Esophagus muscularis mucosa (tissue), 4 donors: ENCODE results near the gene ZBTB32. TPM values are rescaled to one million over a fixed set of nuclear protein-coding genes. Genes with fewer than 3 reads are reported as not detected.
"Not testable (repeated sequence)": the region's sequence is repeated elsewhere in the genome, so short reads cannot be mapped to it uniquely, and the experiment has no call there.

ENCODE experiments used
- DNase-seq: peaks from one replicate; pipeline ENCODE4 v3.0.0-alpha.2; 2017; ENCODE audit errors: extremely low spot score
- H3K27ac ChIP-seq, 4 donors: fragments of 200-600 bp; sonication (generic); replicated peaks in 1 of 4; 1 replicate in 3 of 4; 2 replicates in 1 of 4; pipeline ENCODE4 v1.5.1; 2016 to 2019; ENCODE audit warnings: mild to moderate bottlenecking in 1 of 4
- H3K27me3 ChIP-seq, 4 donors: fragments of 200-600 bp; sonication (generic); one replicate each; pipeline versions ENCODE4 v1.5.1 to v1.6.0; 2016 to 2019
- H3K36me3 ChIP-seq, 4 donors: fragments of 200-600 bp; sonication (generic); one replicate each; pipeline ENCODE4 v1.5.1; 2016 to 2019
- H3K4me1 ChIP-seq, 4 donors: fragments of 200-600 bp; sonication (generic); one replicate each; pipeline ENCODE4 v1.5.1; 2016 to 2019
- H3K4me3 ChIP-seq, 4 donors: fragments of 200-600 bp; sonication (generic); 1 replicate in 2 of 4; 2 replicates in 2 of 4; pipeline ENCODE4 v1.5.1; 2016 to 2019; ENCODE audit warnings: mild to moderate bottlenecking in 4 of 4, moderate library complexity in 1 of 4
- H3K9me3 ChIP-seq, 4 donors: fragments of 200-600 bp; sonication (generic); 1 replicate in 3 of 4; 2 replicates in 1 of 4; pipeline ENCODE4 v1.5.1; 2016 to 2019
- CTCF ChIP-seq, 3 experiments: fragments of 200-600 bp in 2 of 3; fragments of 450-650 bp in 1 of 3; sonication (generic) in 2 of 3; IDR thresholded peaks; one replicate each; pipeline ENCODE4 v1.5.1; 2017 to 2019; ENCODE audit warnings: antibody characterized with exemption in 3 of 3, mild to moderate bottlenecking in 2 of 3, moderate library complexity in 1 of 3
- EP300 ChIP-seq: sonication (generic); formaldehyde crosslinking; IDR thresholded peaks from one replicate; pipeline ENCODE4 v1.6.1; 2017; ENCODE audit warnings: antibody characterized with exemption
- POLR2A ChIP-seq: fragments of 450-650 bp; IDR thresholded peaks from one replicate; pipeline ENCODE4 v1.6.1; 2017; ENCODE audit warnings: antibody characterized with exemption, moderate library complexity, mild to moderate bottlenecking, low read depth
- POLR2AphosphoS5 ChIP-seq, 2 donors: sonication (generic); formaldehyde crosslinking; IDR thresholded peaks; one replicate each; pipeline ENCODE4 v1.6.1; 2017; ENCODE audit warnings: antibody characterized with exemption in 2 of 2
- WGBS: methylation state at CpG from one replicate; pipeline ENCODE4 v1.1.5; 2018; 5-methylcytosine and 5-hydroxymethylcytosine counted together
- intact Hi-C: fragments of 100-400 bp; cut with DNase I; formaldehyde crosslinking; loops from one replicate; pipeline ENCODE4 v1.15.1; 2023
- total RNA-seq, 4 donors: library from RNA; depleted of rRNA; stranded (reverse); fragments of >200 nt; gene quantifications; one replicate each; pipeline versions ENCODE4 v1.1.0 to v1.2.1, GENCODE V29; 2016

Gene ZBTB32
- total RNA-seq, 4 donors from 2014 or later: not detected

- H3K36me3 ChIP-seq: peaks cover 48 to 62% (median 61%) of the 10 kb centered on the region in 4 donors
- H3K27ac ChIP-seq: no peak overlapping the region
- H3K27me3 ChIP-seq: no peaks in the 10 kb centered on the region
- intact Hi-C loops: no loop called here
- no peaks in the 10 kb centered on the region for H3K9me3 ChIP-seq
- 80% methylated on average over 16 of the region's 17 CpGs for WGBS
- H3K4me1 ChIP-seq: peaks cover 21 to 46% (median 34%) of the 10 kb centered on the region in 4 donors
- TF ChIP-seq POLR2A (no peak), CTCF (IDR thresholded peaks at IDR 0.05) (no peak), EP300 (no peak), POLR2AphosphoS5 (IDR thresholded peaks at IDR 0.05) (no peak)
- no peak overlapping the region for H3K4me3 ChIP-seq
- no peak for DNase-seq
These were observed 16.3 kb downstream of the ZBTB32 start for GRCh38 chr19:35720648-35721047.

DNA sequence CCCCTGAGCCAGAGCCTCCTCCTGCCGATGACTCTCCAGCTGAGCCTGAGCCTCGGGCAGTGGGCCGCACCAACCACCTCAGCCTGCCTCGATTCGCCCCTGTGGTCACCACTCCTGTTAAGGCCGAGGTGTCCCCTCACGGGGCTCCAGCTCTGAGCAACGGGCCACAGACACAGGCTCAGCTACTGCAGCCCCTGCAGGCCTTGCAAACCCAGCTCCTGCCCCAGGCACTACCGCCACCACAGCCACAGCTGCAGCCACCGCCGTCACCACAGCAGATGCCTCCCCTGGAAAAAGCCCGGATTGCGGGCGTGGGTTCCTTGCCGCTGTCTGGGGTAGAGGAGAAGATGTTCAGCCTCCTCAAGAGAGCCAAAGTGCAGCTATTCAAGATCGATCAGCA, 17.0 kb downstream of the ZBTB32 start:
- DNase-seq: no peak
- 100% methylated on average over 2 of the region's 16 CpGs for whole genome bisulfite sequencing
- Histone ChIP-seq H3K27ac (no peak overlapping the region), H3K9me3 (no peaks in the 10 kb centered on the region), H3K4me3 (no peak overlapping the region), H3K27me3 (no peaks in the 10 kb centered on the region), H3K36me3 (peaks cover 55 to 69% (median 68%) of the 10 kb centered on the region in 4 donors), H3K4me1 (peaks cover 14 to 38% (median 27%) of the 10 kb centered on the region in 4 donors)
- TF ChIP-seq CTCF (IDR thresholded peaks at IDR 0.05): no peak
- TF ChIP-seq POLR2AphosphoS5 (IDR thresholded peaks at IDR 0.05): no peak
- TF ChIP-seq EP300: no peak
- no peak for TF ChIP-seq POLR2A
- intact Hi-C loops: no loop called here

DNA sequence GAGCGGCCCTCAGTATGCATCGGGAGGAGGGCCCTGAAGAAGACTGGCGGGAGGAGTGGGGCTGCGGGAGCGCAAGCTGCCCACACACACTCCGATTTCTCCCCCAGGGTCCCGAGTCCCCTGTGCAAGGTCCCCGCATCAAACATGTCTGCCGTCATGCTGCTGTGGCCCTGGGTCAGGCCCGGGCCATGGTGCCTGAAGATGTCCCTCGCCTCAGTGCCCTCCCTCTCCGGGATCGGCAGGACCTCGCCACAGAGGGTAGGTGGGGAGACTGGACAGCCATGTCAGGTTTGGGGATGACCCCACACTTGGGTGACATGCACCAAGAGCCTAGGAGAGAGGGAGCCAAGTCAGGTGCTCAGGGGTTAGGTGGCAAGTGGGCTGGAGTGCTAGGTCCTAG, 18.1 kb downstream of the ZBTB32 start:
- WGBS: 92% methylated on average over 14 of the region's 14 CpGs
- Histone ChIP-seq H3K27me3 (no peaks in the 10 kb centered on the region), H3K36me3 (peaks cover 64 to 80% (median 79%) of the 10 kb centered on the region in 4 donors), H3K9me3 (no peaks in the 10 kb centered on the region), H3K4me1 (peaks cover 14 to 38% (median 25%) of the 10 kb centered on the region in 4 donors), H3K27ac (no peak overlapping the region), H3K4me3 (no peak overlapping the region)
- intact Hi-C loops: no loop called here
- TF ChIP-seq POLR2A: no peak
- no peak for TF ChIP-seq EP300
- no peak for TF ChIP-seq CTCF (IDR thresholded peaks at IDR 0.05)
- no peak for TF ChIP-seq POLR2AphosphoS5 (IDR thresholded peaks at IDR 0.05)
- no peak for DNase-seq

DNA sequence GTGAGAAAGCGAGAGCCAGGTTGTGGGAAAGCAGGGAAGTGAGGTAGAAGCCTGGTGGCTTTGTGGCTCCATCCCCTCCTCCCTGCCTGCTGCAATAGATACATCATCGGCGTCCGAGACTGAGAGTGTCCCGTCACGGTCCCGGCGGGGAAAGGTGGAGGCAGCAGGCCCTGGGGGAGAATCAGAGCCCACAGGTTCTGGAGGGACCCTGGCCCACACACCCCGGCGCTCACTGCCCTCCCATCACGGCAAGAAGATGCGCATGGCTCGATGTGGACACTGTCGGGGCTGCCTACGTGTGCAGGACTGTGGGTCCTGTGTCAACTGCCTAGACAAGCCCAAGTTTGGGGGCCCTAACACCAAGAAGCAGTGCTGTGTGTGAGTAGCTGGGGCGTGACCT, 18.5 kb downstream of the ZBTB32 start:
- DNase-seq: no peak
- H3K27me3 ChIP-seq: no peaks in the 10 kb centered on the region
- 92% methylated on average over 16 of the region's 16 CpGs for WGBS
- intact Hi-C loops: no loop called here
- H3K4me1 ChIP-seq: peaks cover 14 to 38% (median 25%) of the 10 kb centered on the region in 4 donors
- H3K36me3 ChIP-seq: peaks cover 68 to 84% (median 84%) of the 10 kb centered on the region in 4 donors
- TF ChIP-seq POLR2AphosphoS5 (IDR thresholded peaks at IDR 0.05) (no peak), EP300 (no peak), CTCF (IDR thresholded peaks at IDR 0.05) (no peak), POLR2A (no peak)
- no peak overlapping the region for H3K4me3 ChIP-seq
- no peak overlapping the region for H3K27ac ChIP-seq
- H3K9me3 ChIP-seq: no peaks in the 10 kb centered on the region

DNA sequence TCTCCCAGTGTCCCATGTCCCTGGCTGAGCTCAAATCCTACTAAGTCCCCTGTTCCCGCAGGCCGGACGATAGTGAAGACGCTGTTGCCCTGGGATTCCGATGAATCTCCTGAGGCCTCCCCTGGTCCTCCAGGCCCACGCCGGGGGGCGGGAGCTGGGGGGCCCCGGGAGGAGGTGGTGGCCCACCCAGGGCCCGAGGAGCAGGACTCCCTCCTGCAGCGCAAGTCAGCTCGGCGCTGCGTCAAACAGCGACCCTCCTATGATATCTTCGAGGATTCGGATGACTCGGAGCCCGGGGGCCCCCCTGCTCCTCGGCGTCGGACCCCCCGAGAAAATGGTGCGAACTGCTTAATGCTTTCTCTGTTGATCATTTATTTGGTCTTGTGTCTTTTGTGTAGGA, 19.3 kb downstream of the ZBTB32 start:
- peaks cover 76 to 92% (median 91%) of the 10 kb centered on the region in 4 donors for H3K36me3 ChIP-seq
- H3K9me3 ChIP-seq: no peaks in the 10 kb centered on the region
- H3K4me1 ChIP-seq: peaks cover 13 to 35% (median 22%) of the 10 kb centered on the region in 4 donors
- no peak overlapping the region for H3K27ac ChIP-seq
- H3K4me3 ChIP-seq: no peak overlapping the region
- no peak for DNase-seq
- 95% methylated on average over 19 of the region's 24 CpGs for WGBS
- TF ChIP-seq CTCF (IDR thresholded peaks at IDR 0.05): no peak
- intact Hi-C loops: no loop called here
- H3K27me3 ChIP-seq: no peaks in the 10 kb centered on the region

GRCh38 chr19:35724132-35724531, 19.8 kb downstream of the ZBTB32 start:
- H3K27ac ChIP-seq, DNase-seq, H3K27me3 ChIP-seq, H3K9me3 ChIP-seq, H3K4me3 ChIP-seq, intact Hi-C loops: not testable (repeated sequence)
- 91% methylated on average over 7 of the region's 7 CpGs for WGBS
- Histone ChIP-seq H3K4me1 (peaks cover 8 to 30% (median 17%) of the 10 kb centered on the region in 4 donors), H3K36me3 (peaks cover 80 to 97% (median 96%) of the 10 kb centered on the region in 4 donors)
